ENCODE results near the gene MORN4.

MORN4 gene

DNA sequence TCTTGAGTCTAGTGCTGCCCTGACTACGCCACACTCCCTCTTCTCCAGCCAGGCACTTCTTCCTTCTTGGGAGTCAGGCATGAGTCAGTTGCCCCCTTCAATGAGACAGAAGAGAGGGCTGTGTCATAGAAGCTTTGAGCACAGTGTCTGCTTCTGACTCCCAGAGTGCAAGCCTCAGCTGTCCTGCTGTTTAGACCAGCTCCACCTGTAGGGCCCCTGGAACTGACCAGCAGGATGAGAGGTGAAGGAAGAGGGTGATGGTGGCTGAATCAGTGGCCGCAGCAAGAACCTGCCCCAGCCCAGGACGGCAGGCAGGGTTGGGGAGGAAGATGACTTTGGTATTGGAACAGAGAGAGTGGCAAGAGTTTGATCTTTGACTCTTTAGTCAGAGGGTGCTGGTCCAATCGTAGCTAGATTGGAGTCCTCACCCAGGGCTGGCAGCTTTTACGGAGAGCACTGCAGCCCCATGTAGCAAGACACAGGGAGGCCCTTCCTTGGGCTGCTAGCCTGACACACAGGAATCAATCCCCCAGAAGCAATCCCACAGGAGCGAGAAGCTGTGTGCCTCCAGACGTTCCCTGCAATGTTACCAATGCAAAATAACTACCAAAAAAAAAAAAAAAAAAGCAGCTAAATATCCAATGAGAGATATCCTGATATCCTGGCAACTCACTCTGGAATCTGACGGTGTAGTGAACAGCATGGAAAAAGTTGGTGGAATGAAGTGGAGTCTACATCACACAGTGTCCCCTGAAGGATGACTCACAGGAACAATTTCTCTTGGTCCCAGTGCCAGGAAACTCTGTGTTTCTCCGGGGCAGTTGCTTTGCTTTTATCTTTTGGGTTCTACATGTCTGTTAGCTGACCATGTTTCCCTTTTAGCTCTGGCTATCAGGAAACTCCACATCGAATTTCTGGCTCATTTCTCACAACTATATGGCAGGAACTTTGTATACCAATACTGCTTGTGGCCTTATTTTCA lies 36.9 kb downstream of the MORN4 start:
- Histone ChIP-seq H3K27ac (ENCODE audit: low read depth, low read length) (peak overlapping the region; percentile 90), H3K4me3 (ENCODE audit: low read depth, low read length) (peak overlapping the region; percentile 31; the same call in 1 of the 2 replicates), H2AFZ (ENCODE audit: low read length, unreplicated experiment) (peak overlapping the region; percentile 26), H3K36me3 (ENCODE audit: insufficient read depth, low read length) (no peaks in the 10 kb centered on the region), H3K27me3 (ENCODE audit: insufficient read depth, low read length) (no peaks in the 10 kb centered on the region), H3K4me1 (ENCODE audit: control insufficient read depth, insufficient read depth, low read length, unreplicated experiment) (peaks cover 29% of the 10 kb centered on the region), H3K79me2 (ENCODE audit: control insufficient read depth, insufficient read depth, low read length, unreplicated experiment) (no peaks in the 10 kb centered on the region)

DNA sequence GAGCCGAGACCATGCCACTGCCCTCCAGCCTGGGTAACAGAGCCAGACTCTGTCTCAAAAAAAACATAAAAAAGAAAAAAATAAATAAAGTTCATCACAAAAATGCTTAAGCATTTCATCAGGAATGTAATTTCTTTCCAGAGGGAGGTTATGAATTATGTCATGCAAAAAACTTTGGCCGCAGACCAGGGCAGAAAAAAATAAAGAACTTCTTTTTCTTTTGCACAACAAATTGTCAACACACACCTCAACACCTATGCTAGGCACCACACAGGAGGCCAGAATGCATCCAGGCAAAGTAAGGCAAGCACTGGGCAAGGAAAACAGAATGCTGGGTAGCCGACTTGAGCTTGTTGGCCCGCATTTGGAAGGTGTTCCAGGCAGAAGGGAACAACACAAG lies 39.9 kb downstream of the MORN4 start:
- Histone ChIP-seq H3K4me1 (ENCODE audit: control insufficient read depth, insufficient read depth, low read length, unreplicated experiment) (peaks cover 29% of the 10 kb centered on the region), H3K79me2 (ENCODE audit: control insufficient read depth, insufficient read depth, low read length, unreplicated experiment) (no peaks in the 10 kb centered on the region), H3K36me3 (ENCODE audit: insufficient read depth, low read length) (no peaks in the 10 kb centered on the region), H3K27ac (ENCODE audit: low read depth, low read length) (no peak overlapping the region), H2AFZ (ENCODE audit: low read length, unreplicated experiment) (no peak overlapping the region), H3K27me3 (ENCODE audit: insufficient read depth, low read length) (no peaks in the 10 kb centered on the region), H3K4me3 (ENCODE audit: low read depth, low read length) (no peak overlapping the region)

DNA sequence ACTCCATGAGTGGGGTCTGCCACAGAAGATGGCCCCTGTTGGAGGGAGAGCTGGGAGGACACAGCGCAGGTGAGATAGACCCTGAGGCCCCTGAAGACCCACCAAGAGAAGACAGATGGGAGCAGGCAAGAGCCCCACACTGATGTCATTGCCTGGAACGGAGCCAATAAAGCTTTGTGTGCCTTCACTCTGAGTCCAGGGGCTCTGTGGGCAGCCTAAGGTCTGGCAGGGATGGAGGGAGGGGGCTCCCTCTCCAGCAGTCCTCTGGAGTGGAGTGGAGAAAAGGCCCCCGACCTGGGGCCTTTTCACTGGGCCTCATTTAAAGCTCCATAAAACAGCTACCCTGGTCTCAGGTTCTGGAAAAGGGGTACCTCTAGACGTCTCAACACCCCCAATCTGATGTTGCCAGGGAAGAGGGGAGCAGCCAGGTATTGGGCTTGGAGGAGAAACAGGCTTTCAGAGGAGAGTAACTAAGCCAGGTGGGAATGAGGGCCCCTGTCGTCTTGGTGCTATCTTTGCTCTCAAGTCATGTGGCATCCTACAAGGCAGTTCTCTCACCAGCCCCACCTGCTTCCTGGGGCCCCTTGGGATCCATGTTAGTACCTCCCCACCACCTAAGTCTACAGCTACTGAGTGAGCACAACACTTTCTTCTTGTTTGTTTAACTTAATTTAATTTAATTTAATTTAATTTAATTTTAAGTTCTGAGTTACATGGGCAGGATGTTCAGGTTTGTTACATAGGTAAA lies 42.4 kb downstream of the MORN4 start:
- Histone ChIP-seq H3K4me1 (ENCODE audit: control insufficient read depth, insufficient read depth, low read length, unreplicated experiment) (peaks cover 6% of the 10 kb centered on the region), H3K27me3 (ENCODE audit: insufficient read depth, low read length) (no peaks in the 10 kb centered on the region), H3K79me2 (ENCODE audit: control insufficient read depth, insufficient read depth, low read length, unreplicated experiment) (no peaks in the 10 kb centered on the region), H3K36me3 (ENCODE audit: insufficient read depth, low read length) (no peaks in the 10 kb centered on the region), H3K27ac (ENCODE audit: low read depth, low read length) (no peak overlapping the region), H3K4me3 (ENCODE audit: low read depth, low read length) (no peak overlapping the region), H2AFZ (ENCODE audit: low read length, unreplicated experiment) (no peak overlapping the region)

DNA sequence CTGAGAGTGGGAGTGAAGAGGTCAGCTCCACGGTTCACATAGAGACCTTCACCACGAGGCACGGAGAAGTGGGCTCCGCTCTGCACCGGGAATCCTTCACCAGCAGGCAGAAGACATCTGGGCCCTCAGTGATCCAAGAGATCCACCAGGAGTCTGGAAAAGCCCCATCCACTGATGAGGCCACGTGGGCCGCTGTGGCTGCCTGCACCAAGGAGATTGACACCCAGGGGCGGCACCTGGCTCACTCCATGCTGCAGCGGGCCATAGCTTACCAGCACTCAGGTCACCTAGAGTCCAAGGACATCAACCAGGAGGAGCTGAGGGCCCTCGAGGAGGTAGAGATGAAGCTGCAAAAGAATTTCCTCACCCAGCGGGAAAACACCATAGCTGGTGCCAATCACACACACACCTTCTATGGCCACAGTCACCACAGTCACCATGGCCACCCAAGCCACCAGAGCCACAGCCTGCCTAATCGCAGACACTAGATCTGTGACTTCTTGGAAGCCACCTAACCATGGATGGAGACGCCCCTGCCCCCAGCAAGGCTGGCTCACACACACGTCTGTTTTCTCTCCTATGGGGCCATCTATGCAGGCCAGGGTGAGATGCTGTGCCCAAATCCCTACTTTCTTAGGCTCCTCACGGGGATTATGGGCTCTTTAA lies 43.1 kb downstream of the MORN4 start:
- no peaks in the 10 kb centered on the region for H3K4me1 ChIP-seq (ENCODE audit: control insufficient read depth, insufficient read depth, low read length, unreplicated experiment)

DNA sequence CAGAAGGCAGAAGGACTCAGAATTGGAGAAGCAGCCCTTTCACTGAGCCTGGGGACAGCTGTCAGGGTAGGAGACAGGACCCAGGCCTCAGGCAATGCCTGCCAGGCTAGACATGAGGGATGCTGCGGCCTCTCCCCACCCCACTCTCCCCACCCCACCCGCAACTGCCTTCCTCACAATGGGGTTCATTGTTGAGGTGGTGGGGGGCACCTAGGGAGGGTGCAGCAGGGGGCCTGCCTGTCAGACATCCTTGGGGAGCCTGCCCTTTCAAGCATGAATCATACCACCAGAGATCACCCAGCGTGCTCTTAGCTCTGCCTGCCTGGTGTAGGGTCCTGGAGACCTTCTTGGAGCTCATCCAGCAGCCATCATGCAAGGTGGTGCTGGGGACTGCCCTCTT lies 43.8 kb downstream of the MORN4 start, which contains the start of gene C10orf62:
TSS of gene C10orf62 (plus strand) at position 243 of the 400 bp plus-strand sequence. CDS start 177 bp downstream, outside the sequence.
- no peaks in the 10 kb centered on the region for H3K36me3 ChIP-seq (ENCODE audit: insufficient read depth, low read length)
- no peaks in the 10 kb centered on the region for H3K79me2 ChIP-seq (ENCODE audit: control insufficient read depth, insufficient read depth, low read length, unreplicated experiment)
- no peaks in the 10 kb centered on the region for H3K27me3 ChIP-seq (ENCODE audit: insufficient read depth, low read length)
- no peak within 1 kb of the TSS for H2AFZ ChIP-seq (ENCODE audit: low read length, unreplicated experiment)
- no peaks in the 10 kb centered on the region for H3K4me1 ChIP-seq (ENCODE audit: control insufficient read depth, insufficient read depth, low read length, unreplicated experiment)
- H3K4me3 ChIP-seq (ENCODE audit: low read depth, low read length): no peak within 1 kb of the TSS
- no peak within 1 kb of the TSS for H3K27ac ChIP-seq (ENCODE audit: low read depth, low read length)

More for the DNA sequence above, 43.1 kb downstream of the MORN4 start:
- H3K27me3 ChIP-seq (ENCODE audit: insufficient read depth, low read length): no peaks in the 10 kb centered on the region
- no peak overlapping the region for H3K4me3 ChIP-seq (ENCODE audit: low read depth, low read length)
- H3K79me2 ChIP-seq (ENCODE audit: control insufficient read depth, insufficient read depth, low read length, unreplicated experiment): no peaks in the 10 kb centered on the region
- H3K27ac ChIP-seq (ENCODE audit: low read depth, low read length): no peak overlapping the region
- no peak overlapping the region for H2AFZ ChIP-seq (ENCODE audit: low read length, unreplicated experiment)
- no peaks in the 10 kb centered on the region for H3K36me3 ChIP-seq (ENCODE audit: insufficient read depth, low read length)

DNA sequence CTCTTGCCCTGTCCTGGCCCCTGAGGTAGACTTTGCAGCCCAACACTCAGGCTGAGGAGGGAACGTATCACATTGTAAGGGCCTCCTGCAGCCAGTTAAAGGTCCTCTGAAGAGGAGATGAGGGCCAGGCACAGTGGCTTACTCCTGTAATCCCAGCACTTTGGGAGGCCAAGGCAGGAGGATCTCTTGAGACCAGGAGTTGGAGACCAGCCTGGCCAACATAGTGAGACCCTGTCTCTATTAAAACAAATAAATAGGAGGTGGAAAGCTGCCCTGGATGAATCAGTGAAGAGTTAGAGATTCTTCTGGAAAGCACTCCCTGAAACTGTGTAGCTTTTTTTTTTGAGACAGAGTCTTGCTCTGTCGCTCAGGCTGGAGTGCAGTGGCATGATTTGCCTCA lies 46.1 kb downstream of the MORN4 start:
- H3K27me3 ChIP-seq (ENCODE audit: insufficient read depth, low read length): no peaks in the 10 kb centered on the region
- H2AFZ ChIP-seq (ENCODE audit: low read length, unreplicated experiment): no peak overlapping the region
- no peak overlapping the region for H3K27ac ChIP-seq (ENCODE audit: low read depth, low read length)
- H3K36me3 ChIP-seq (ENCODE audit: insufficient read depth, low read length): no peaks in the 10 kb centered on the region
- no peak overlapping the region for H3K4me3 ChIP-seq (ENCODE audit: low read depth, low read length)
- peaks cover 8% of the 10 kb centered on the region for H3K4me1 ChIP-seq (ENCODE audit: control insufficient read depth, insufficient read depth, low read length, unreplicated experiment)
- no peaks in the 10 kb centered on the region for H3K79me2 ChIP-seq (ENCODE audit: control insufficient read depth, insufficient read depth, low read length, unreplicated experiment)

DNA sequence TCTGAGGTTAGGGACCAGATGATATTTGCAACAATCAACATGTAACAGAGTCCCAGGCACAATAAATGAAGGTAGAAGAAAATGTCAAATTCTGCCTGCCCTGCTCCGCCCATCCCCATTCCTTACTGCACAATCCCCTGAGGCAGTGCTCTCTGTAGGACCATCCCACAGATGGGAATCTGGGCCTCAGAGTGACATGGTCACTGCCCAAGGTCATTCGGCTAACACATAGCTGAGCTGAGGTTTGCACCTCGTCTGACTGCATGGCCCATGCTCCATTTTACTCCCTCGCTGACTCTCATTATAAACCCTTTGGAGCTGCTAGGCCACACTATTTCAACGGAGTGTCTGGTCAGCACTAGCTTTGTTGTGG lies 47.9 kb downstream of the MORN4 start:
- H3K4me1 ChIP-seq (ENCODE audit: control insufficient read depth, insufficient read depth, low read length, unreplicated experiment): peaks cover 8% of the 10 kb centered on the region
- H2AFZ ChIP-seq (ENCODE audit: low read length, unreplicated experiment): no peak overlapping the region
- no peaks in the 10 kb centered on the region for H3K36me3 ChIP-seq (ENCODE audit: insufficient read depth, low read length)
- H3K4me3 ChIP-seq (ENCODE audit: low read depth, low read length): no peak overlapping the region
- H3K27ac ChIP-seq (ENCODE audit: low read depth, low read length): no peak overlapping the region
- no peaks in the 10 kb centered on the region for H3K79me2 ChIP-seq (ENCODE audit: control insufficient read depth, insufficient read depth, low read length, unreplicated experiment)
- no peaks in the 10 kb centered on the region for H3K27me3 ChIP-seq (ENCODE audit: insufficient read depth, low read length)

DNA sequence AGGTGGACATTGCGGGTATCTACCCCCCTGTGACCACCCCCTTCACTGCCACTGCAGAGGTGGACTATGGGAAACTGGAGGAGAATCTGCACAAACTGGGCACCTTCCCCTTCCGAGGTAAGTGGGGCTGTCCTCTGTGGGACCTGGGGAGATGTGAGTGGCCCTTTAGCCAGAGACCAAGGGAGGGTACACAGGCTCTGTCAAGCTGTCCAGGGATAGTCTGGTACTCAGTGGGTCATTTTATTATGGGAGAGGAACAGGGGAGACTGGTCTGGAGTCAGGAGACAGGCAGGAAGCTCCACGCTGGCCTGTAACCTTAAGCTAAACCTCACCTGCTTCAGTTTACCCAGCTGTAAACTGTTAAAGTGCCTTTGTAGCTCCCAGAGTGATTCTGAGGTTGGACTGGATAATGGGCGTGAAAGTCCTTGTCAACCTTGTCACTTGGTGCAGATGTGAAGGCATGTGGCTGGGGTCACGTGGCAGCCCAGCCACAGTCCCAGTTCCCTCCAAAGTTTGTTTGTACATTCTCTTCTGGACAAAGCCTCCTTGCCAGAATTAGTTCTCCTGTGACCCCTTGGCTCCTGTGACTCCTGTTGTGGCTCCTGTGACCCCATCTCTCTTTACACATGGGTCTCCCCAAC lies 48.4 kb downstream of the MORN4 start:
- Histone ChIP-seq H3K4me1 (ENCODE audit: control insufficient read depth, insufficient read depth, low read length, unreplicated experiment) (peaks cover 8% of the 10 kb centered on the region), H3K4me3 (ENCODE audit: low read depth, low read length) (no peak overlapping the region), H3K27ac (ENCODE audit: low read depth, low read length) (no peak overlapping the region), H3K79me2 (ENCODE audit: control insufficient read depth, insufficient read depth, low read length, unreplicated experiment) (no peaks in the 10 kb centered on the region), H3K27me3 (ENCODE audit: insufficient read depth, low read length) (no peaks in the 10 kb centered on the region), H3K36me3 (ENCODE audit: insufficient read depth, low read length) (no peaks in the 10 kb centered on the region), H2AFZ (ENCODE audit: low read length, unreplicated experiment) (no peak overlapping the region)

DNA sequence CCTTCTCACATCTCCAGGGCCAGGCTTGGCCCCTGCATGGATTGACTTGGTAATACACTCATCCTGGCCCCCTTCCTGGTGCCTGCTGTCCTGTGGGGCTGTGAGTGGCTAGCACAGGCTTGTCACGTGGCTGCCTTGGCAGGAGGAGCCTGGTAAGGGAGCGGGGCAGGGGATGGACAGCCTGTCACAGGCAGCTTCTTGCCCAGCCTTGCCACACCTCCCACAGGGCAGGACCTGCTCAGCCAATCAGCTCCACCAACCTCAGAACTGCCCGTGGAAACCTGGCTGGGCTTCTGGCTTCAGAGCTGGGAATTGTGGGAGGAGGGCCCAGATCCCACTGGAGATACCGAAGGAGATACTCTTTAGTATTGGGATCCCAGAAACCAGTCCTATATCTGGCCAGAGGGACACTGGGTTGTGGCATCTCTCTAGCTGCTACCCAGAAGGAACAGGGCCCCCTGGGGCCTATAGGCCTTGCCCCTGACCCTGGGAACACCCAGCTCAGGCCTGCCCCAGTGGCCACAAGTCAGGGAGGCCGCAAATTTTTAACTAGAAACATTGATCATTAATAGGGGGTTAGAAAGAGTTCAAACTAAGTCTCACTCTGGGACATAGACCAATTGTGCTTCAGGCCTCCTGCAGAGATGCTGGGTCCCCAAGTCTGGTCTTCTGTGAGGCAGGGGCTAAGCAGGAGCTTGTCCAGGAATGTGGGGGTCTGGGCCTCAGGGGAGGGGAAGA lies 49.1 kb downstream of the MORN4 start, which contains the start of gene HOGA1:
TSS of gene HOGA1 (plus strand) at position 330 of the 738 bp plus-strand sequence. CDS start at position 645, 315 bp downstream.
- H3K27me3 ChIP-seq (ENCODE audit: insufficient read depth, low read length): no peaks in the 10 kb centered on the region
- no peak within 1 kb of the TSS for H3K4me3 ChIP-seq (ENCODE audit: low read depth, low read length)
- no peak within 1 kb of the TSS for H3K27ac ChIP-seq (ENCODE audit: low read depth, low read length)
- peaks cover 8% of the 10 kb centered on the region for H3K4me1 ChIP-seq (ENCODE audit: control insufficient read depth, insufficient read depth, low read length, unreplicated experiment)
- no peaks in the 10 kb centered on the region for H3K79me2 ChIP-seq (ENCODE audit: control insufficient read depth, insufficient read depth, low read length, unreplicated experiment)
- peak within 1 kb of the TSS; percentile 48 for H2AFZ ChIP-seq (ENCODE audit: low read length, unreplicated experiment)
- H3K36me3 ChIP-seq (ENCODE audit: insufficient read depth, low read length): no peaks in the 10 kb centered on the region
